ENCODE data around the gene RCOR2. TPM values are rescaled to one million over a fixed set of nuclear protein-coding genes. Genes with fewer than 3 reads are reported as not detected.

Gene RCOR2
- polyA plus RNA-seq, 1 donor from 2014 or later: 41.5 TPM

DNA sequence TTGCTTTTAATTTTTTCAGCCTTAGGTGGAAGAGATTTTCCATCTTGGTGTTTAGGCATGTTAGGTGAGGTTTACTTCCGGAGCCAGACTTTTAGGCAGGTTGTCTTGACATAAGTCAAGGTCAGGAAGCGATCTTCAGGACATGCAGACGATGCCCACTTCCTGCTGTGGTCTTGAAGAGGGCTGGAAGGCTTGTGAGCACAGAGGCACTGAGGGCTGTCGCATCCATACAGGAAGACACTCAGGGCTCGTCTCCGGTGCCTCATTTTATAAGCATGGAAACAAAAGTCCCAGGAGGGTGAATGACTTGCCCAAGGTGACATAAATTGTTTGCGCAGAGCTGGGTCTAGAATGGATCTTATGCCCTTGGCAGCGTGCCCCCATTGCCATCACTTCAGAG lies 47.3 kb downstream of the RCOR2 start:
- H3K4me3 ChIP-seq (ENCODE audit: low read length): no peak overlapping the region
- H4K20me1 ChIP-seq (ENCODE audit: insufficient read depth): no peaks in the 10 kb centered on the region

DNA sequence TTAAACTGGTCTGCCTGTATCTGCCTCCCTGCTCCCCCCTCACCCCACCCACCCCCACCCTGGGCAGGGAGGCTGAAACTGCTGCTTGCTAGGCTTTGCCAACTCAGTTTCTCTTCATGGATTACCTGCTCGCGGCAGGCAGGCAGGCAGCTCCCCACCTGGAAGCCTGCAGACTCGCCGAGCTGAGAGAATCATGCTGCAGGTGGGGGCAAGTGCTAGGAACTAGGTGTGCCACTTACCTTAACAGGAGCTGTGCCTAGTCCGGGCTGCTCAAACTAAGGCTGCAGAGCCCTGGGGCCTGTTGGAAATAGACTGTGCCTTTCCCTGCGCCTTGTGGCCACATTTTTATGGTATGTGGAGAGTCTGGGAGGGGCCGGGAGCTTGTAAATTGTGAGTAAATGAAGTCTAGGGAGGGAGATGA lies 47.8 kb downstream of the RCOR2 start:
- peaks cover 19% of the 10 kb centered on the region for H3K79me2 ChIP-seq (replicated peaks; ENCODE audit: insufficient read depth, low read length)
- H4K20me1 ChIP-seq (ENCODE audit: insufficient read depth): no peaks in the 10 kb centered on the region
- TF ChIP-seq EP300 (conservative IDR thresholded peaks at IDR 0.05; ENCODE audit: poor library complexity, severe bottlenecking) (no peak), MXI1 (conservative IDR thresholded peaks at IDR 0.05; ENCODE audit: poor library complexity, severe bottlenecking) (no peak), RAD21 (conservative IDR thresholded peaks at IDR 0.05) (no peak), SMC3 (conservative IDR thresholded peaks at IDR 0.05; ENCODE audit: poor library complexity) (no peak), TAF1 (IDR thresholded peaks at IDR 0.05; ENCODE audit: low read depth) (no peak), EZH2 (IDR thresholded peaks at IDR 0.05; ENCODE audit: borderline replicate concordance, insufficient read depth, low read length, poor library complexity, severe bottlenecking) (no peak), POLR2AphosphoS5 (IDR thresholded peaks at IDR 0.05) (no peak)
- TF ChIP-seq, protein P1, sequence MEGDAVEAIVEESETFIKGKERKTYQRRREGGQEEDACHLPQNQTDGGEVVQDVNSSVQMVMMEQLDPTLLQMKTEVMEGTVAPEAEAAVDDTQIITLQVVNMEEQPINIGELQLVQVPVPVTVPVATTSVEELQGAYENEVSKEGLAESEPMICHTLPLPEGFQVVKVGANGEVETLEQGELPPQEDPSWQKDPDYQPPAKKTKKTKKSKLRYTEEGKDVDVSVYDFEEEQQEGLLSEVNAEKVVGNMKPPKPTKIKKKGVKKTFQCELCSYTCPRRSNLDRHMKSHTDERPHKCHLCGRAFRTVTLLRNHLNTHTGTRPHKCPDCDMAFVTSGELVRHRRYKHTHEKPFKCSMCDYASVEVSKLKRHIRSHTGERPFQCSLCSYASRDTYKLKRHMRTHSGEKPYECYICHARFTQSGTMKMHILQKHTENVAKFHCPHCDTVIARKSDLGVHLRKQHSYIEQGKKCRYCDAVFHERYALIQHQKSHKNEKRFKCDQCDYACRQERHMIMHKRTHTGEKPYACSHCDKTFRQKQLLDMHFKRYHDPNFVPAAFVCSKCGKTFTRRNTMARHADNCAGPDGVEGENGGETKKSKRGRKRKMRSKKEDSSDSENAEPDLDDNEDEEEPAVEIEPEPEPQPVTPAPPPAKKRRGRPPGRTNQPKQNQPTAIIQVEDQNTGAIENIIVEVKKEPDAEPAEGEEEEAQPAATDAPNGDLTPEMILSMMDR (IDR thresholded peaks at IDR 0.05; ENCODE audit: poor library complexity, severe bottlenecking): no peak
- TF ChIP-seq, protein P2, sequence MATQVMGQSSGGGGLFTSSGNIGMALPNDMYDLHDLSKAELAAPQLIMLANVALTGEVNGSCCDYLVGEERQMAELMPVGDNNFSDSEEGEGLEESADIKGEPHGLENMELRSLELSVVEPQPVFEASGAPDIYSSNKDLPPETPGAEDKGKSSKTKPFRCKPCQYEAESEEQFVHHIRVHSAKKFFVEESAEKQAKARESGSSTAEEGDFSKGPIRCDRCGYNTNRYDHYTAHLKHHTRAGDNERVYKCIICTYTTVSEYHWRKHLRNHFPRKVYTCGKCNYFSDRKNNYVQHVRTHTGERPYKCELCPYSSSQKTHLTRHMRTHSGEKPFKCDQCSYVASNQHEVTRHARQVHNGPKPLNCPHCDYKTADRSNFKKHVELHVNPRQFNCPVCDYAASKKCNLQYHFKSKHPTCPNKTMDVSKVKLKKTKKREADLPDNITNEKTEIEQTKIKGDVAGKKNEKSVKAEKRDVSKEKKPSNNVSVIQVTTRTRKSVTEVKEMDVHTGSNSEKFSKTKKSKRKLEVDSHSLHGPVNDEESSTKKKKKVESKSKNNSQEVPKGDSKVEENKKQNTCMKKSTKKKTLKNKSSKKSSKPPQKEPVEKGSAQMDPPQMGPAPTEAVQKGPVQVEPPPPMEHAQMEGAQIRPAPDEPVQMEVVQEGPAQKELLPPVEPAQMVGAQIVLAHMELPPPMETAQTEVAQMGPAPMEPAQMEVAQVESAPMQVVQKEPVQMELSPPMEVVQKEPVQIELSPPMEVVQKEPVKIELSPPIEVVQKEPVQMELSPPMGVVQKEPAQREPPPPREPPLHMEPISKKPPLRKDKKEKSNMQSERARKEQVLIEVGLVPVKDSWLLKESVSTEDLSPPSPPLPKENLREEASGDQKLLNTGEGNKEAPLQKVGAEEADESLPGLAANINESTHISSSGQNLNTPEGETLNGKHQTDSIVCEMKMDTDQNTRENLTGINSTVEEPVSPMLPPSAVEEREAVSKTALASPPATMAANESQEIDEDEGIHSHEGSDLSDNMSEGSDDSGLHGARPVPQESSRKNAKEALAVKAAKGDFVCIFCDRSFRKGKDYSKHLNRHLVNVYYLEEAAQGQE (IDR thresholded peaks at IDR 0.05; ENCODE audit: borderline replicate concordance): no peak
- no peaks in the 10 kb centered on the region for H3F3A ChIP-seq (ENCODE audit: insufficient read depth, low read length, poor library complexity, severe bottlenecking)
- no peaks in the 10 kb centered on the region for H3K36me3 ChIP-seq (ENCODE audit: insufficient read depth, low read length)
- no peak overlapping the region for H3K4me3 ChIP-seq (ENCODE audit: low read length)
- H2AFZ ChIP-seq (ENCODE audit: low read depth, low read length): no peak overlapping the region
- H3K9me2 ChIP-seq (ENCODE audit: insufficient read depth, low read length): no peaks in the 10 kb centered on the region
- no peaks in the 10 kb centered on the region for H3K27me3 ChIP-seq (ENCODE audit: insufficient read depth, low read depth, low read length)
- no peak overlapping the region for H3K9ac ChIP-seq (ENCODE audit: low read length)
- H3K9me3 ChIP-seq (ENCODE audit: low read length): no peaks in the 10 kb centered on the region
- no peak overlapping the region for H3K4me2 ChIP-seq (ENCODE audit: low read length)
- H3K27ac ChIP-seq (ENCODE audit: low read length): no peak overlapping the region

More for the DNA sequence above, 47.3 kb downstream of the RCOR2 start:
- peaks cover 19% of the 10 kb centered on the region for H3K79me2 ChIP-seq (replicated peaks; ENCODE audit: insufficient read depth, low read length)
- no peak for TF ChIP-seq RAD21 (conservative IDR thresholded peaks at IDR 0.05)
- TF ChIP-seq MXI1 (conservative IDR thresholded peaks at IDR 0.05; ENCODE audit: poor library complexity, severe bottlenecking): no peak
- TF ChIP-seq SMC3 (conservative IDR thresholded peaks at IDR 0.05; ENCODE audit: poor library complexity): no peak
- TF ChIP-seq, protein P1 (IDR thresholded peaks at IDR 0.05; ENCODE audit: poor library complexity, severe bottlenecking): no peak
- no peak for TF ChIP-seq TAF1 (IDR thresholded peaks at IDR 0.05; ENCODE audit: low read depth)
- no peak for TF ChIP-seq EZH2 (IDR thresholded peaks at IDR 0.05; ENCODE audit: borderline replicate concordance, insufficient read depth, low read length, poor library complexity, severe bottlenecking)
- TF ChIP-seq EP300 (conservative IDR thresholded peaks at IDR 0.05; ENCODE audit: poor library complexity, severe bottlenecking): no peak
- no peak for TF ChIP-seq POLR2AphosphoS5 (IDR thresholded peaks at IDR 0.05)
- TF ChIP-seq, protein P2 (IDR thresholded peaks at IDR 0.05; ENCODE audit: borderline replicate concordance): no peak
- H2AFZ ChIP-seq (ENCODE audit: low read depth, low read length): no peak overlapping the region
- H3K9ac ChIP-seq (ENCODE audit: low read length): no peak overlapping the region
- no peaks in the 10 kb centered on the region for H3K9me3 ChIP-seq (ENCODE audit: low read length)
- no peak overlapping the region for H3K4me2 ChIP-seq (ENCODE audit: low read length)
- no peaks in the 10 kb centered on the region for H3F3A ChIP-seq (ENCODE audit: insufficient read depth, low read length, poor library complexity, severe bottlenecking)
- no peak overlapping the region for H3K27ac ChIP-seq (ENCODE audit: low read length)
- H3K27me3 ChIP-seq (ENCODE audit: insufficient read depth, low read depth, low read length): no peaks in the 10 kb centered on the region
- no peaks in the 10 kb centered on the region for H3K9me2 ChIP-seq (ENCODE audit: insufficient read depth, low read length)
- no peaks in the 10 kb centered on the region for H3K36me3 ChIP-seq (ENCODE audit: insufficient read depth, low read length)

All from neural cell (in vitro differentiated cells).